Measurements from ENCODE around the gene PHF24.
A peak's percentile ranks its signal among the peaks of the same experiment; 100 is the strongest.

PHF24 gene

DNA sequence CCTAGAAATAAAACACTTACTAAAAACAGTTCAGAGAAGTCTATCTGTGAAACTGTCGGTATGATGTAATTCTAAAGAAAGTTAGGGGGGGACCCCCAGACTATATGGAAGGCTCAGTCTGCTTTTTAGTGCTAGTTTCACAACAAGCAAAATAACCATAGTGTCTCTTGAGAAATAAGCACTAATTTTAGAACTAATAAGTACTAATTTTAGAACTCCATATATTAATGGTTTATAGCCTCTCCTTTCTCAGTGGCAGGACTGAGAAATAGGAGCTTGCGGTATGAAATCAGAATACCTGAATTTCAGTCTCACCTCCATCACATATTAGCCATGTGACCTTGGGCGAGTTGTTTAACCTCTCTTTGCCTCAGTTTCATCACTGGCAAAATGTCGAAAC, 1.4 kb upstream of the PHF24 start:
- DNase-seq (ENCODE audit: low read depth): no peak
- in situ Hi-C loops (cut with HindIII; ENCODE audit: low sequenced_read_pairs): no loop called here
- no peak for TF ChIP-seq CTCF (IDR thresholded peaks at IDR 0.05; ENCODE audit: low read depth, low read length, missing control alignments)
- no peak overlapping the region for H3K4me3 ChIP-seq (ENCODE audit: low read depth, low read length)

GRCh38 chr9:34958411-34958982, 412 bp downstream of the PHF24 start:
- peak overlapping the region; percentile 21 for H3K4me3 ChIP-seq (ENCODE audit: low read depth, low read length)
- no peak for DNase-seq (ENCODE audit: low read depth)
- no peak for TF ChIP-seq CTCF (IDR thresholded peaks at IDR 0.05; ENCODE audit: low read depth, low read length, missing control alignments)
- in situ Hi-C loops (cut with HindIII; ENCODE audit: low sequenced_read_pairs): no loop called here

- no peak for TF ChIP-seq CTCF (IDR thresholded peaks at IDR 0.05; ENCODE audit: low read depth, low read length, missing control alignments)
- in situ Hi-C loops (cut with HindIII; ENCODE audit: low sequenced_read_pairs): no loop called here
- DNase-seq (ENCODE audit: low read depth): no peak
- no peak overlapping the region for H3K4me3 ChIP-seq (ENCODE audit: low read depth, low read length)
These were observed 1.4 kb downstream of the PHF24 start for GRCh38 chr9:34959461-34959860.

- in situ Hi-C loops (cut with HindIII; ENCODE audit: low sequenced_read_pairs): no loop called here
- H3K4me3 ChIP-seq (ENCODE audit: low read depth, low read length): no peak overlapping the region
- no peak for TF ChIP-seq CTCF (IDR thresholded peaks at IDR 0.05; ENCODE audit: low read depth, low read length, missing control alignments)
- DNase-seq (ENCODE audit: low read depth): no peak
These were observed 3.7 kb downstream of the PHF24 start for GRCh38 chr9:34961574-34962490.

DNA sequence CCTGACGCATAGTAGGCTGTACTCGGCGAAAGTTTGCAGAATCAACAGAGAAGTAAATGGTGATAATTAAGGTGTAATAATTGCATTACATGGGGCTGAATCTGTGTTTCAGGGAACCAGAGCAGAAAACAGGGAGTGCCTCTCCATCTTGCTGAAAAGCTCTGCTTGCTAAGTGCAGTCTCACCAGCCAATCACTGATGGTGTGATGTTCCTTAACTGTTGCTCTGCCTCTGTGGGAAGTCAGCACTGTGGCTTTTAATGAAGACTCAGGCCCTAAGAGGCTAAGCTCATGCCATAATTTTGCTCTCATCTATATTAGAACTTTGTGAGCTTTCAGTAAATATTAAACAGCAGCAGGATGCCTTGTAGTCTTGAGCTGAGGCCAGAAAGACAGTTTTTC, 4.5 kb downstream of the PHF24 start:
- no peak for TF ChIP-seq CTCF (IDR thresholded peaks at IDR 0.05; ENCODE audit: low read depth, low read length, missing control alignments)
- H3K4me3 ChIP-seq (ENCODE audit: low read depth, low read length): no peak overlapping the region
- DNase-seq (ENCODE audit: low read depth): no peak
- in situ Hi-C loops (cut with HindIII; ENCODE audit: low sequenced_read_pairs): no loop called here

DNA sequence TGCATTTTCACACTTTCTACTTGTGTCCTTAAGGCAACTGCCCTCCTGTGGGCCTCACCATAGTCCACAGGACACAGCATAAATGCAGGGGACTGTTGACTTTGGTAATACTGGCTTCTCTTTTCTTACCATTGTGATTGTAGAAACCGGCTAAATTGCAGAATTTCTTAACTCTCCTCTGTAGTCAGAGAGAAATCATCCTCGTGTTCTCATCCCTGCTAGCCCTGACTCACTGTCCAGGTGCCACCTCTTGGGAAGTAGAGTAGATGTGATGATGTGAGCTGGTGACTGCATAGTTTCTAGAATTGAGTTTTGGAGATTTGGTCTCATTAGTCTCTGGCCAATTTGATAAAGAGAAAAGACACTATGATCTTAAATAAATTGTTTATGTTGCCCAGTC, 5.5 kb downstream of the PHF24 start:
- in situ Hi-C loops (cut with HindIII; ENCODE audit: low sequenced_read_pairs): no loop called here
- TF ChIP-seq CTCF (IDR thresholded peaks at IDR 0.05; ENCODE audit: low read depth, low read length, missing control alignments): no peak
- H3K4me3 ChIP-seq (ENCODE audit: low read depth, low read length): no peak overlapping the region
- DNase-seq (ENCODE audit: low read depth): no peak

Data from astrocyte of the cerebellum (primary cell).